B cell (primary cell): ENCODE measurements around the gene ZRANB1.

Experiments used
- CTCF ChIP-seq: fragments of 200-600 bp; IDR thresholded peaks from one replicate; pipeline ENCODE4 v1.8.0; 2022; ENCODE audit warnings: antibody characterized with exemption, mild to moderate bottlenecking
- EZH2 ChIP-seq: IDR thresholded peaks from 2 replicates; pipeline ENCODE4 v1.6.1; 2012; ENCODE audit warnings: borderline replicate concordance, low read depth, mild to moderate bottlenecking, moderate library complexity, low read length; ENCODE audit not compliant: insufficient read depth, poor library complexity, severe bottlenecking

- TF ChIP-seq EZH2 (no peak), CTCF (no peak)
Observed at GRCh38 chr10:124942317-124943169, 620 bp downstream of the ZRANB1 start.
